Mononuclear cell (primary cell): ENCODE data around the gene TMEM119. TPM values are rescaled to one million over a fixed set of nuclear protein-coding genes. Genes with fewer than 3 reads are reported as not detected.
"Not testable (repeated sequence)": the region's sequence is repeated elsewhere in the genome, so short reads cannot be mapped to it uniquely, and the experiment has no call there.

Experiments
- H3K27me3 ChIP-seq: 2 replicates; pipeline ENCODE4 v1.6.0; 2011; ENCODE audit warnings: low read length, control low read depth; ENCODE audit not compliant: insufficient read depth
- H3K4me1 ChIP-seq: 2 replicates; pipeline ENCODE4 v1.5.1; 2011; ENCODE audit warnings: mild to moderate bottlenecking, low read length, control low read depth; ENCODE audit not compliant: insufficient read depth
- H3K4me3 ChIP-seq: 2 replicates; pipeline ENCODE4 v1.5.1; 2011; ENCODE audit warnings: mild to moderate bottlenecking, low read length, moderate library complexity
- H3K9me3 ChIP-seq: 2 replicates; pipeline ENCODE4 v1.5.1; 2011; ENCODE audit warnings: low read depth, mild to moderate bottlenecking, control low read depth, low read length
- total RNA-seq: library from RNA; depleted of rRNA; stranded (reverse); fragments of >200 nt; gene quantifications from one replicate; pipeline ENCODE4 v1.2.3, GENCODE V29; 2012

TMEM119 gene
- total RNA-seq, 1 donor, result 1.4 TPM

DNA sequence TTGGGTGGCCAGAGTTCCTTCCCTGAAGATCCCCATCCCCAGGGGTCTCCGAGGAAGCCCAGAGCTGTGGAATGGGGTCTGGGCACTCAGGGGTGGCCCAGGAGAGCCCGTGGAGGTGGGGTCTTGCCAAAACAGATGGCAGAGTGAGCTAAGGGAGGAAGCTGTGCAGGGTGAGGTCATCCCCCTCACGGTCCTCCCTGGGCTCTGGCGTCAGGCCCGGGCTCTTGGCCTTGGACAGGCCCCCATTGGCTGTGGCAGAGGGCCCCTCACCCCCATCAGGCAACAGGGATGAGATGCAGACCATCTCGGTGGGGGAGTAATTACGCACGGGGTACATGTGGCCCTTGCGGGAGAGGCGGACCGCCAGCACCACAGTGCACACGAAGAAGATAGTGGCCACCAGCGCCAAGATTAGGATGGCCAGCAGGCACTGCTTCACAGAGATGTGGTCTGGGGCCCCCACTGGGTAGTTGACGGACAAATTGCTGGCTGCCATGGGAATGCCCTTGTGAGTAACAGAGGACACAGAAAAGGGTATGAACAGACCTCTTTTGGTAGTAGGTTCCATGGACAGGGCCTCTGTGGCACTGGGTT lies 25.1 kb upstream of the TMEM119 start:
- H3K4me1 ChIP-seq, result peaks cover 83% of the 10 kb centered on the region
- H3K27me3 ChIP-seq, result no peaks in the 10 kb centered on the region
- H3K9me3 ChIP-seq, result no peaks in the 10 kb centered on the region
- no peak overlapping the region for H3K4me3 ChIP-seq

DNA sequence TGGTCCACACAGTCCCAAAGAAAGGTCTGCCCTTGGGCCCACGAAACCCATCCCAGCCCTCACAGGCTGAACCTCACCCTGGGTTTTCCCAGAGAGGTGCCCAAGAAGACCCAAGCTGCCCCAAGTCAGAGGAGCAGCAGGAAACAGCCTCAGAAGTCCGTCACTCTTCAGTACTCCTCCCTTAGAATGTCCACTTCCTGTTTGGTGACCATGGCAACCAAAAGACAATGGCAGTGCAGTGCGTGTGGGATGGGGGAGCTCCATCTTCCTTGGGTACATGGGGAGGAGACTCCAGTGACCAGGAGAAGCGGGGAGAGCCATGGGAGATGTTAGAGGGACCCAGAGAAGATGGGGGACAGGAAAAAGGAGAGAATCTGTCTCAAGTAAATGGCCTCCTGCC lies 24.5 kb upstream of the TMEM119 start:
- no peaks in the 10 kb centered on the region for H3K9me3 ChIP-seq
- peaks cover 83% of the 10 kb centered on the region for H3K4me1 ChIP-seq
- no peak overlapping the region for H3K4me3 ChIP-seq
- no peaks in the 10 kb centered on the region for H3K27me3 ChIP-seq

- no peaks in the 10 kb centered on the region for H3K27me3 ChIP-seq
- H3K4me3 ChIP-seq, result no peak overlapping the region
- no peaks in the 10 kb centered on the region for H3K9me3 ChIP-seq
- H3K4me1 ChIP-seq, result peaks cover 80% of the 10 kb centered on the region
Observed at GRCh38 chr12:108621161-108621560, 23.3 kb upstream of the TMEM119 start.

- H3K27me3 ChIP-seq, result no peaks in the 10 kb centered on the region
- H3K4me1 ChIP-seq, result peaks cover 72% of the 10 kb centered on the region
- no peak overlapping the region for H3K4me3 ChIP-seq
- H3K9me3 ChIP-seq, result peaks cover 4% of the 10 kb centered on the region
Observed at GRCh38 chr12:108620236-108620879, 22.5 kb upstream of the TMEM119 start.

GRCh38 chr12:108619369-108620160 lies 21.7 kb upstream of the TMEM119 start:
- no peak overlapping the region for H3K4me3 ChIP-seq
- peaks cover 4% of the 10 kb centered on the region for H3K9me3 ChIP-seq

GRCh38 chr12:108618953-108619274 lies 21.0 kb upstream of the TMEM119 start:
- peaks cover 70% of the 10 kb centered on the region for H3K4me1 ChIP-seq
- not testable (repeated sequence) for H3K27me3 ChIP-seq, H3K4me3 ChIP-seq, H3K9me3 ChIP-seq

More at GRCh38 chr12:108619369-108620160, 21.7 kb upstream of the TMEM119 start:
- Histone ChIP-seq H3K27me3 (no peaks in the 10 kb centered on the region), H3K4me1 (peaks cover 70% of the 10 kb centered on the region)

- Histone ChIP-seq H3K4me3 (no peak overlapping the region), H3K27me3 (no peaks in the 10 kb centered on the region), H3K4me1 (peaks cover 67% of the 10 kb centered on the region), H3K9me3 (peaks cover 4% of the 10 kb centered on the region)
Observed at GRCh38 chr12:108618079-108618952, 20.4 kb upstream of the TMEM119 start.

DNA sequence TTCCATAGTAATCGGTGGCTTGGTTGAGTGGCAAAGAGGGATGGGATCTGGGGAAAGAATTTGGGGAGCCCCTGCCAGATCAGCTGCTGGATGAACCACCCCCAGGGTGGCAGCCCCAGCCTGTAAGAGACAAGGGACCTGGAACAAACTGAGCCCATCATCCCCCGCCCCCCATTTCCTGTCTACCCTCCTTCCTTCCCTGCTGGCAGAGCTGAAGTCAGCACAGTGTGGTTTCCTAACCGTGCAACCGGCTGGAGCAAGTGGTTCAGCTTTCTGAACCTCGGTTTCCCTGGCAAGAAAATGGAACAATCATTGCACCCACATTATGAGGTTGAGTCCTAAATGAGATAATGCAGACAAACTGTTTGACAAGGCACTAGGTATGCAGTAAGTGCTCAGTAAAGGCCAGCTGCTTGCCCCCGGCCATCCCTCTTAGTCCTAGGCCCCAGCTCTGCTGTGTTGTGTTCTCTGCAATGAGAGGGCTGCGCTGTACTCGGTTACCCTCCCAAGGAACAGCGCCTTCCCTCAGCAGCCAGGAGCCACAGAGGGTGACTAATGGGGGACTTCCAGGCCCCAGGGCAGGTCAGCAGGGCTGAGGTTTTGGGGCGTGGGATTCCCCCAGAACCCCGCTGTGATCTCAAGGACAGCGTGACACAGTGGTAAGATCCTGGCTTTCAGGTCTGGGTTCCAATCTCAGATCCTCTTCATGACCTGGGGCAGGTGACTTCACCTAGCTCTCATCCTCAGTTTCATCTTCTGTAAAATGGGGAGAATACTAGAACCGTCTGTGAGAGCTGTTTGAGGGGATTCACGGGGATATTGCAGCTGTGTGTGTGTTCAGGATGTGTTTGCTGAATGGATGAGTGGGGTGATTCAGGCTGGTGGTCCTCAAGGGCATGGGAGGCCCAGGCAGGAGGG lies 19.3 kb upstream of the TMEM119 start:
- H3K4me3 ChIP-seq, result no peak overlapping the region
- H3K4me1 ChIP-seq, result peaks cover 56% of the 10 kb centered on the region
- H3K27me3 ChIP-seq, result no peaks in the 10 kb centered on the region
- H3K9me3 ChIP-seq, result peaks cover 4% of the 10 kb centered on the region

DNA sequence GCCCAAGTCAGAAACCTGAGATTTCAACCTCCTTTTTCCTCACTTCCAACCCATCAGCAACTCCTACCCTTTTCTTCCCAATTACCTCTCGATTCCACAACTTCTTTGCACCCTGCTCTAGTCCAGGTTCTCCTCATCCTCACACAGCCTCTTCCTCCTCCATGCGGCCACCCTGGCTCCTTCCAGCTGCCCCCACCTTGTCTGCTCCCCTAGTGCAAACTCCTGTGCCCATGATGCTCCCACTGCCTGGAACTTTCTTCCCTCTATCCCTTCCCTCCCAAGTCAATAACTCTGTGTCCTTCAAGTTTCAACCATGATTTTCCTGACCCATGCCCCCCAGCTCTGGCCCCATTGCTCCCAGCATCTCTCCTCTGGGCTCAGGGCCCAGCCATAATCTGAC lies 18.5 kb upstream of the TMEM119 start:
- Histone ChIP-seq H3K9me3 (peaks cover 4% of the 10 kb centered on the region), H3K4me1 (peaks cover 47% of the 10 kb centered on the region), H3K27me3 (no peaks in the 10 kb centered on the region), H3K4me3 (no peak overlapping the region)

GRCh38 chr12:108615918-108616317 lies 18.0 kb upstream of the TMEM119 start:
- peaks cover 4% of the 10 kb centered on the region for H3K9me3 ChIP-seq
- peaks cover 43% of the 10 kb centered on the region for H3K4me1 ChIP-seq
- no peaks in the 10 kb centered on the region for H3K27me3 ChIP-seq
- no peak overlapping the region for H3K4me3 ChIP-seq

GRCh38 chr12:108614639-108615038 lies 16.8 kb upstream of the TMEM119 start:
- Histone ChIP-seq H3K4me1 (peaks cover 30% of the 10 kb centered on the region), H3K4me3 (no peak overlapping the region), H3K27me3 (no peaks in the 10 kb centered on the region), H3K9me3 (peaks cover 4% of the 10 kb centered on the region)

- H3K27me3 ChIP-seq, result no peaks in the 10 kb centered on the region
- H3K9me3 ChIP-seq, result peaks cover 4% of the 10 kb centered on the region
- H3K4me3 ChIP-seq, result no peak overlapping the region
- peaks cover 26% of the 10 kb centered on the region for H3K4me1 ChIP-seq
Observed at GRCh38 chr12:108614041-108614440, 16.2 kb upstream of the TMEM119 start.

DNA sequence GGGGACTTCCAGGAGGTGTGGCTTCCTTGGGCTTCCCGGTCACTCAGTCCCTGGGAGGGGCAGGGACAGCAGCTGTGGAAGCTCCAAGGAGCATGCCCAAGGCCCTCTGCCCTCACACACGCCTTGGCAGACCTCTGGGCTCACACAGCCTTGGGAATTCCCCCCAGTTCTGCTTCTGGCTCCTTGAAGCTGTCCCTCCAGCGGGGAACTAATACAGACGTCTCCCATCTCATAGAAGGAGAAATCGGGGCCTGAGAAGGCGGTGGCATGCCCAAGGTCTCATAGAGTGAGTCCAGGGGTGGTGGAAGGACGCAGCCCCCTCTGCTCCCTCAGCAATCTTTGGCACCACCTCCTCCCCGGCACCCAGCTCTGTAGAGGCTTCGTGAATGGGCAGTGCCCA lies 15.7 kb upstream of the TMEM119 start:
- H3K9me3 ChIP-seq, result peaks cover 4% of the 10 kb centered on the region
- H3K4me3 ChIP-seq, result no peak overlapping the region
- H3K27me3 ChIP-seq, result no peaks in the 10 kb centered on the region
- peaks cover 21% of the 10 kb centered on the region for H3K4me1 ChIP-seq

DNA sequence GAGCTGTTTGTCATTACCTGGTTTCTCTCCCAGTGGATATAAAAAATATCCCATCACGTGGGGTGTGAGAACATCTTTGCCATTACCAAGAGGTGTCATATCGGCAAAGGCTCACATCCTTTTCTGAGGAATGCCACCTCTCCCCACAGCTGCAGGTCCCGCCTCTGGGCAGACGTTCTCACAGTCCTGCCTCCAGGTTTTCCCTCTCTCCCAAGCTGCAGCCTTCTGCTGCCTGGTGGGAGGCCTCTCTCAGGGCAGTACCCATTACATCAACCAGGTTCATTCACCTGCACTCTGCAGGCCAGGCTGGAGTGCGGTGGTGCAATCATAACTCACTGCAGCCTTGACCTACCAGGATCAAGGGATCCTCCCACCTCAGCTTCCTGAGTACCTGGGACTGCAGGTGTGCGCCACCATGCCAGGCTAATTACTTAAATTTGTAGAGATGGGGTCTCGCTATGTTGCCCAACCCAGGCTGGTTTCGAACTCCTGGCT lies 15.0 kb upstream of the TMEM119 start:
- peaks cover 14% of the 10 kb centered on the region for H3K4me1 ChIP-seq
- H3K4me3 ChIP-seq, result no peak overlapping the region
- no peaks in the 10 kb centered on the region for H3K27me3 ChIP-seq
- H3K9me3 ChIP-seq, result peaks cover 4% of the 10 kb centered on the region
